Neutrophil (primary cell): ENCODE measurements around the gene DAB2IP.

Source experiments
- H3K27ac ChIP-seq: fragments of 200-600 bp; sonication (generic); 2 replicates; pipeline ENCODE4 v1.5.1; 2016; ENCODE audit warnings: mild to moderate bottlenecking, moderate library complexity
- H3K27me3 ChIP-seq: fragments of 200-600 bp; sonication (generic); 2 replicates; pipeline ENCODE4 v1.6.0; 2016; ENCODE audit warnings: mild to moderate bottlenecking
- H3K36me3 ChIP-seq: fragments of 200-600 bp; sonication (generic); 2 replicates; pipeline ENCODE4 v1.5.1; 2017
- H3K4me1 ChIP-seq, 2 experiments: fragments of 200-600 bp in 1 of 2; sonication (generic) in 1 of 2; 1 replicate in 1 of 2; 2 replicates in 1 of 2; pipeline versions ENCODE4 v1.5.1 to v1.6.1; 2013 to 2016; ENCODE audit warnings: low read depth in 1 of 2, low read length in 1 of 2, mild to moderate bottlenecking in 1 of 2, moderate library complexity in 1 of 2; ENCODE audit not compliant: control insufficient read depth in 1 of 2, insufficient read depth in 1 of 2
- H3K4me3 ChIP-seq, 2 experiments: fragments of 200-600 bp in 1 of 2; sonication (generic) in 1 of 2; 1 replicate in 1 of 2; 2 replicates in 1 of 2; pipeline ENCODE4 v1.5.1; 2013 to 2016; ENCODE audit warnings: low read depth in 1 of 2, low read length in 1 of 2, mild to moderate bottlenecking in 1 of 2, moderate library complexity in 1 of 2
- H3K9me3 ChIP-seq: fragments of 200-600 bp; sonication (generic); 2 replicates; pipeline ENCODE4 v1.5.1; 2016
- TF ChIP-seq, protein P1 (sequence below): fragments of 200-600 bp; sonication (generic); IDR thresholded peaks from 2 replicates; pipeline ENCODE4 v1.5.1; 2016; ENCODE audit warnings: antibody characterized with exemption

DAB2IP gene

DNA sequence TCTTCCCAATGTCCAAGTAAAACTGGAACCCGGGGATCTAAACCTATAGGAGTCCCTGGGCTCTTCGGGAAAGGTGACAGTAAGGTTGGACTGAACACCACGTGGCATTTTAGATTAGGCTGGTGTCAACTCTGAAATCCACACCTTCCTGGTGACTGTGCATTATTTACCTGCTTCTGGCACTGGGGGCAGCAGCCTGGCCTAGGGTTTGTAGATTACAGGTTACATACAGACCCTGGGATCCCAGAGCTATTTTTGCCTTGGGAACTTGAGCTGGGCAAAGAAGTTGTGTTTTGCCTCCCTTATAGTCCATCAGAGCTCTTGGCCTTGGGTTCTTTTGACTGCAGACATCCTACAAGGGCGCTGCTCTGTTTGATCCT is 173.2 kb downstream of the DAB2IP start:
- H3K36me3 ChIP-seq = no peaks in the 10 kb centered on the region
- no peak overlapping the region for H3K27ac ChIP-seq
- H3K27me3 ChIP-seq = peaks cover 12% of the 10 kb centered on the region
- no peaks in the 10 kb centered on the region for H3K4me1 ChIP-seq
- TF ChIP-seq, protein P1, sequence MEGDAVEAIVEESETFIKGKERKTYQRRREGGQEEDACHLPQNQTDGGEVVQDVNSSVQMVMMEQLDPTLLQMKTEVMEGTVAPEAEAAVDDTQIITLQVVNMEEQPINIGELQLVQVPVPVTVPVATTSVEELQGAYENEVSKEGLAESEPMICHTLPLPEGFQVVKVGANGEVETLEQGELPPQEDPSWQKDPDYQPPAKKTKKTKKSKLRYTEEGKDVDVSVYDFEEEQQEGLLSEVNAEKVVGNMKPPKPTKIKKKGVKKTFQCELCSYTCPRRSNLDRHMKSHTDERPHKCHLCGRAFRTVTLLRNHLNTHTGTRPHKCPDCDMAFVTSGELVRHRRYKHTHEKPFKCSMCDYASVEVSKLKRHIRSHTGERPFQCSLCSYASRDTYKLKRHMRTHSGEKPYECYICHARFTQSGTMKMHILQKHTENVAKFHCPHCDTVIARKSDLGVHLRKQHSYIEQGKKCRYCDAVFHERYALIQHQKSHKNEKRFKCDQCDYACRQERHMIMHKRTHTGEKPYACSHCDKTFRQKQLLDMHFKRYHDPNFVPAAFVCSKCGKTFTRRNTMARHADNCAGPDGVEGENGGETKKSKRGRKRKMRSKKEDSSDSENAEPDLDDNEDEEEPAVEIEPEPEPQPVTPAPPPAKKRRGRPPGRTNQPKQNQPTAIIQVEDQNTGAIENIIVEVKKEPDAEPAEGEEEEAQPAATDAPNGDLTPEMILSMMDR = no peak
- H3K9me3 ChIP-seq = no peaks in the 10 kb centered on the region
- H3K4me3 ChIP-seq = no peak overlapping the region

DNA sequence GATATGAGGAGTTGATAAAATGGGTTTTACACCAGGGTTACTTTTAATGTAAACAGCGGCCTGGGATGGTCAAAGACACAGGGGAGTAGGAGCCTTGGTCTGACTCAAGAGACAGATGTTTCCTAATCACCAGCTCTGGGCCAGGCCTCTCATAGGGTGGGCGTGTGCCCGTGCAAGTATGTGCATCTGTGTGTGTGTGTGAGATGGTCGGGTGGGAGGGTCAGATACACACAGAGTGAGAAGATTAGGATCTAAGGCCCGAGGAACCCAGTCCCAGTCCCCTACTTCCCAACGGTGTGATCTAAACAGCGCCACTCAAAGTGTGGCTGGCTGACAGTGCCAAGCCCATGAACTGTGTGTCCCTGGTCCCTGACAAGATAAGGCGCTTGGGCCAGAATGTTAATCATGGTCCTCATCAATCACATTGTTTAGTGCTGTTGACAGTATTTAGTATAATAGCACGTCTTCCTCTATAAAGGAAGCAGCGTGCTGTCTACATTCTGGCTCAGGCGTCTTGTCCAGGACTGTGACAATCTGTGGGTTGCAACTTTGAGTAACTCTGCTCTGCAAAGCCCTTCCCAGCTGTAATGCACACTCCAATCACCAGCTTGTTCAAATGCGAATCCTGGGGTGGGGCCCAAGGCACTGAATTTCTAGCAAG is 173.7 kb downstream of the DAB2IP start:
- Histone ChIP-seq H3K27ac (no peak overlapping the region), H3K4me1 (no peaks in the 10 kb centered on the region), H3K9me3 (no peaks in the 10 kb centered on the region), H3K27me3 (peaks cover 7% of the 10 kb centered on the region), H3K36me3 (no peaks in the 10 kb centered on the region), H3K4me3 (no peak overlapping the region)
- TF ChIP-seq, protein P1 = no peak

DNA sequence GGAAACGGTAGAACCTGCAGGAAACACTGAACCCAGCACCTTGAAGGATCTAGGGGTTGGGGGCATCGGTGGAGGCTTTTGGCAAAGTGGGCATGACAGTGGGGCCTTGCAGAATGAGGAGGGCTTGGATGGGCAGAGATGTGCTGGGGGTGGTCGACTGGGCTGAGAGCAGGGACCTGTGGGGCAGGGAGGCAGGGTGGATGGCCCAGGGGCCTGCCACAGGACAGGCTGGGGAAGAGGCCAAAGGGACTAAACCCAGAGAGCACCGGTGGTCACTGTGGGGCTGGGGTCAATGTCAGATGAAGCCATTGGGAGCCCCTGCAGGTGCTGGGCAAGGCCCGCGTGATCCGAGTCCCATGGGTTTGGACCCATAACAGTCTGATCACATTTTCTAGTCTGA is 175.3 kb downstream of the DAB2IP start:
- Histone ChIP-seq H3K36me3 (no peaks in the 10 kb centered on the region), H3K4me1 (no peaks in the 10 kb centered on the region), H3K9me3 (no peaks in the 10 kb centered on the region), H3K27me3 (no peaks in the 10 kb centered on the region), H3K4me3 (no peak overlapping the region), H3K27ac (no peak overlapping the region)
- TF ChIP-seq, protein P1 = no peak

DNA sequence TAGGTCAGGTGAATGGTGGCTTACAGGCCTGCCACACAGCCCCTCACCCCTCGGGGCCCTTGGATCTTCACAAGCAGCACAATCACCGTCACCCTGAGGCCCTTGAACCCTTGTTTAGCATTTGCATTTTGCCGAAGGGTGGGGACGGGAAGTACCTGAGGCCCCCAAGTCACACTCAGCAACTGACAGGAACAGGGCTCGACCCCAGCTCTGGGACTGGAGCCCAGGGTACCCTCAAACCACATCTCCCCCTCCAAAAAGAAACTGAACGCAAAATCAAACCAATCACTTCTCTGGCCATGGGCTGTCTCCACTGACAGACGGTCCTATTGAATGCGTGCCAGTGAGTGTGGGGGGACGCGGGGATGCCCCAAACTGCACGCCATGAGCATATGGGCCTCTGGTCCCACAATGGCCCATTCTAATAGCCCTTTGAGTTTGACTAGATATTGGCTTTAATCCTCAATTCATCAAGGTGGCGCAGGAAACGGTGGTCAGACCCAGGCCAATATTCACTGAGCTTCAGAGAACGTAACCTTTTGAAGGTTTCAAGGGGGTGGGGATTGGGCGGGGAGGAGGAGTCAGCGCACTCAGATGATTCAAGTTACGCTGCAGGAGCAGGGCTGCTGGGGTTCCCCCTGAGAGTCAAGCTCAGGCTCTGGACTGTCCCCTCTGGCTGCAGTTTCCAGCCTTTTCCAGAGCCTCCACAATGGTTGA is 176.0 kb downstream of the DAB2IP start:
- Histone ChIP-seq H3K27me3 (no peaks in the 10 kb centered on the region), H3K4me1 (no peaks in the 10 kb centered on the region), H3K27ac (no peak overlapping the region), H3K36me3 (no peaks in the 10 kb centered on the region), H3K9me3 (no peaks in the 10 kb centered on the region), H3K4me3 (no peak overlapping the region)
- TF ChIP-seq, protein P1 = no peak

DNA sequence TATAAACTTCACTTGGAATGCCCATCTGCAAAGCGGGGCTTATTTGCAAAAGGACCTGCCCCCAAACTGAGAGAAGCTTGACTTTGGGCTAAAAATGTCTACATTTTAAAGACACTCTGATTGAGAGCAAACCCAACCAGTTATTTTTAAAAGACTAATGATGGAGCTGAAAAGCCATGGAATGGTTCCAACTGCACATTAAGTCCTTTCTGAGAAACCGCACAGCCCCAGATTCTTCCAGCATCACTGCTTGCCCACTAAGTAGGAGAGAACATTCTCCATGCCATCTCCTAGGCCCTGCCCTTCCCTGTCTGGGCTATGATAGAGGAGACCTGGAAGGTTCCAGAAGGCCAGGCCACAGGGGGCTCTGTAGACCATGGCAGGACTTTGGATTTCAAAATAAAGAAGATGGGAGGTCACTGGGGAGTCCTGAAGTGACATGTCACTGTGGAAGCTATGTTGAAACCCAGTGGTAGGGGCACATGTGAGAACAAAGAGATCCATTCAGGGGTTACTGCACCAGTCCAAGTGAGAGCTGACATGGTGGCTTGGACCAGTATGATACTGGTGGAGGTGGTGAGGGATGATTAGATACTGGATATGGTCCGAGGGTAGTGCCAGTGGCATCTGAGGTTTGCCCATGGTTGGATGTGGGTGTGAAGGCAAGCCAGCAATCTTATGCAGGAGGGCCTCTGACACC is 179.2 kb downstream of the DAB2IP start:
- TF ChIP-seq, protein P1 = no peak
- H3K36me3 ChIP-seq = no peaks in the 10 kb centered on the region
- H3K4me3 ChIP-seq = no peak overlapping the region
- no peak overlapping the region for H3K27ac ChIP-seq
- no peaks in the 10 kb centered on the region for H3K9me3 ChIP-seq
- H3K27me3 ChIP-seq = no peaks in the 10 kb centered on the region
- no peaks in the 10 kb centered on the region for H3K4me1 ChIP-seq
